Cardiac muscle cell (in vitro differentiated cells and primary cell): ENCODE results near the gene PYGB. TPM values are rescaled to one million over a fixed set of nuclear protein-coding genes. Genes with fewer than 3 reads are reported as not detected.

Experiments
- DNase-seq, 2 donors: peaks; one replicate each; pipeline versions ENCODE4 v3.0.0 to v3.0.0-alpha.2; 2010 to 2017; ENCODE audit warnings: low read depth in 1 of 2, low spot score in 1 of 2
- H3K27ac ChIP-seq: fragments of 200-600 bp; sonication (generic); 2 replicates; pipeline ENCODE4 v1.5.1; 2016
- H3K27me3 ChIP-seq: fragments of 200-600 bp; sonication (generic); 2 replicates; pipeline ENCODE4 v1.6.0; 2016; ENCODE audit warnings: control low read depth
- H3K36me3 ChIP-seq: fragments of 200-600 bp; sonication (generic); 2 replicates; pipeline ENCODE4 v1.5.1; 2016; ENCODE audit warnings: control low read depth
- H3K4me1 ChIP-seq: fragments of 200-600 bp; sonication (generic); 2 replicates; pipeline ENCODE4 v1.8.1; 2017; ENCODE audit warnings: low read depth, mild to moderate bottlenecking, mixed run types
- H3K4me3 ChIP-seq: fragments of 200-600 bp; sonication (generic); 2 replicates; pipeline ENCODE4 v1.5.1; 2016; ENCODE audit warnings: mild to moderate bottlenecking
- H3K9me3 ChIP-seq: fragments of 200-600 bp; sonication (generic); 2 replicates; pipeline ENCODE4 v1.5.1; 2017; ENCODE audit warnings: low read depth, mild to moderate bottlenecking, control low read depth
- CTCF ChIP-seq: IDR thresholded peaks from 2 replicates; pipeline ENCODE4 v1.5.1; 2012; ENCODE audit warnings: low read depth, mild to moderate bottlenecking, low read length
- polyA plus RNA-seq: library from polyadenylated mRNA; unstranded; fragments of >200 nt; fragmentation: Nextera tagmentation; extraction: Ambion mirVana; gene quantifications from 2 replicates; pipeline ENCODE4 v1.2.1, GENCODE V29; 2016
- total RNA-seq: library from RNA; depleted of rRNA; stranded (reverse); fragments of >200 nt; gene quantifications from 2 replicates; pipeline ENCODE4 v1.2.3, GENCODE V29; 2016

PYGB gene
- total and polyA plus RNA-seq, 2 experiments from 2014 or later = 192 to 243 TPM

GRCh38 chr20:25285091-25285647 is 37.3 kb downstream of the PYGB start:
- no peaks in the 10 kb centered on the region for H3K9me3 ChIP-seq
- no peaks in the 10 kb centered on the region for H3K4me1 ChIP-seq
- no peak for DNase-seq
- no peak overlapping the region for H3K4me3 ChIP-seq
- H3K36me3 ChIP-seq = peaks cover 85% of the 10 kb centered on the region
- TF ChIP-seq CTCF = no peak
- no peaks in the 10 kb centered on the region for H3K27me3 ChIP-seq
- no peak overlapping the region for H3K27ac ChIP-seq

DNA sequence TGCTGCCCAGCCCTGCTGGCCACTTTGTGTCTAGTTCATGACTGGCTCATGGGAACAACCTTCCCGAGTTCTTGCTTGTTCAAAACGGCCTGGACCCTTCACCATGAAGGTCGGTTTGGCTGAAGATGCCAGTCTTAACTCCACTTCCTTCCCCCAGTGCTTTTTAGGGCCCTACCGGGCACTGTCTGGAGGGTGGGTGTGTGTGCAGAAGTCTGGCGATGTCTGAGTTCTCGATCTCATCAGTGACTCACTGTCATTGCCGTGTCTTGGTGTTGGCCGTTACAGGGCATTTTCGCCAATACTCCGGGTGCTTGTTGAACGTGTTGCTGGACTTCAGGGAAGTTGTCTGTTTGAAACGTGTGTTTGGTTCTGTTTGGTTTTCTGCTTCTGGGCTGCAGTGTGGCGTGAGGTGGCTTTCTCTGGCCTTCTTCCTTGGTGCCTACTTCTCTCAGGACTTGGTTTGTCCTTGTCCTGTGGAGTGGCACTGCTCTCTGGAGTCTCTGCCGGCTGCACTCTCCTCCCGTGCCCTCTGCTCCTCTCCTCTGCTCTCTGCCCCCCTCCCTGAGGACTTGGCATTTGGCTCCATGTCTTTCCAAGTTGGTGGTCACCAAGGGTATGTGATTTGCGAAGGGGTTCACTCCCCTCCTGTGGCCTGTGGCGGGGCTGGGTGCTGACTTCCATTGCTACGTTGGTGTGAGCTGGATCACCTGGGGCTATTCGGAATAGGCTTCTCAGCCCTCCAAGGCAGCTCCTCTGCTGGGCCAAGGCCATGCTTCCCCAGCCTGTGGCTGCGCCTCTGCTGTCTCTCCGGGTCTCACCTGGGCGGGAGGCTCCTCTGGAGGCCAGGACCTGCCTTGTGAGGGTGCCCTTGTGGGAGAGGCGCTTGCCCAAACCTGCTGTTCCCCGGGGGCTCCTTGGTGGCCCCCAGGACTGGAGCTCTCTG is 38.2 kb downstream of the PYGB start:
- no peaks in the 10 kb centered on the region for H3K9me3 ChIP-seq
- H3K36me3 ChIP-seq = peaks cover 88% of the 10 kb centered on the region
- H3K27ac ChIP-seq = no peak overlapping the region
- no peak for DNase-seq
- TF ChIP-seq CTCF = no peak
- H3K27me3 ChIP-seq = no peaks in the 10 kb centered on the region
- H3K4me3 ChIP-seq = no peak overlapping the region
- H3K4me1 ChIP-seq = no peaks in the 10 kb centered on the region

GRCh38 chr20:25286917-25287316 is 39.0 kb downstream of the PYGB start:
- peaks cover 85% of the 10 kb centered on the region for H3K36me3 ChIP-seq
- no peak overlapping the region for H3K4me3 ChIP-seq
- no peak for DNase-seq

DNA sequence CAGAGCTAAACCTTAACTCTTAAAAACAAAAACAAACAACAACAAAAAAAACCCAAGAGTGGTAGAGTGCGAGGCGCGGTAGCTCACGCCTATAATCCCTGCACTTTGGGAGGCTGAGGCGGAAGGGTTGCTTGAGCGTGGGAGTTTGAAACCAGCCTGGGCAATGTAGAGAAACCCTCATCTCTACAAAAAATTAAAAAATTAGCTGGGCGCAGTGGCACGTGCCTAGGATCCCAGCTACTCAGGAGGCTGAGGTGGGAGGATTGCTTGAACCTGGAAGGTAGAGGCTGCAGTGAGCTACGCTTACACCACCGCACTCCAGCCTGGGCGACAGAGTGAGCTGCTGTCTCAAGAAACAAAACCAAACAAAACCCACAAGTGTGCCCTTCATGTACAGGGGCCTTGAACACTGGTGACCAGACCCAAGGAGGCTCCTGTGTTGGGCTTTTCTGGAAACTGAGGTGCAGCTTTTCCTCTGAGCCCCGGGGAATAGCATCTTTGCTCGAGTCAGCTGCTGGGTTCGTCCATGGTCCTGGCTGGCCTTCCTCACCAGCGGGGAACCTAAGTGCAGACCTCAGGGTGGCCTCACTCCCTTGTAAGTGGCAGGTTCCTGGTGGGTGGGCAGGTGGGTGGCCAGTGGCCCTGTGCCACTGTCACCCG is 39.9 kb downstream of the PYGB start:
- no peaks in the 10 kb centered on the region for H3K9me3 ChIP-seq
- H3K4me3 ChIP-seq = no peak overlapping the region
- H3K27ac ChIP-seq = no peak overlapping the region
- DNase-seq = no peak
- TF ChIP-seq CTCF = no peak
- peaks cover 81% of the 10 kb centered on the region for H3K36me3 ChIP-seq
- H3K27me3 ChIP-seq = no peaks in the 10 kb centered on the region
- H3K4me1 ChIP-seq = no peaks in the 10 kb centered on the region

More at GRCh38 chr20:25286917-25287316, 39.0 kb downstream of the PYGB start:
- Histone ChIP-seq H3K27me3 (no peaks in the 10 kb centered on the region), H3K9me3 (no peaks in the 10 kb centered on the region), H3K27ac (no peak overlapping the region), H3K4me1 (no peaks in the 10 kb centered on the region)
- no peak for TF ChIP-seq CTCF

DNA sequence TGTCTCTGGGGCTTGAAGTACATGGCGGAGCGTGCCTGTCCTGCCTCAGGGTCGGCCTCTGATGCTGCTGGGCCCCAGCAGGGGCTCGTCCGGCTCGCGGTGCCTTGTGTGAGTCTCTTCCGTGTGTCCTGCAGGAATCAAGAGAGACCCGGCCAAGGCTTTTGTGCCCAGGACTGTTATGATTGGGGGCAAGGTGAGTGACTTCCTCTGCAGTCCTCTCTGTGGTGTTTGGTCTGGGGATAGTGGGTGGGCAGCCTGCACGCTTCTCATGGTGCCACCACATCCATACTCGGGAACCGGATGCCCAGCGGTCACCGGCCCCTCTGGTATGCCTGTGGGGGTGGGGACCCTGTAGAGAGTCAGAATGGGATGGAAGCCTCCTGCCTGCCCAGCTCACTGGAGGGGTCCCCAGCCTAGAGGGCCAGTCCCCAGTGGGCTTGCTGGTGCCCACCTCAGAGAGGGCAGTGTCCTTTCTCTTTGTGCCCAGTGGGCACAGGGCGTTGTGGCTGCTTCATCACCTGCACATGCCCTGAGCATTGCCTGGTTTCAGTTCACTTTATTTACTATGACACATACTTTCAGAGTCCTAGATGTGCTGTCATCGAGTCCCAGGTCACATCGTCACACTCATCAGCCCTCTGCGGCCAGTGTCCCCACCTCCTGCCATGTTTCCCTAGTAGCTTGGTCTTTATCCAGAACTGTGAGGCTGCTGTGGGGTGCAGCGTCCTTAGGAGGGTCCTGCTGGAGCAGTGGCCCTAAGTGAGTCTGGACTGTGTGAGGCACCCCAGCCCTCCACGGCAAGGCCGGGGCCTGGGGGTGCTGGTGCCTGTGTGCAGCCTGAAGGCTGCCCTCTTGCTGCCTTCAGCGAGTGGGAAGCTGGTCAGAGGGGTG is 40.7 kb downstream of the PYGB start:
- H3K4me1 ChIP-seq = no peaks in the 10 kb centered on the region
- no peaks in the 10 kb centered on the region for H3K9me3 ChIP-seq
- no peak for DNase-seq
- H3K27me3 ChIP-seq = no peaks in the 10 kb centered on the region
- H3K4me3 ChIP-seq = no peak overlapping the region
- H3K36me3 ChIP-seq = peaks cover 76% of the 10 kb centered on the region
- no peak overlapping the region for H3K27ac ChIP-seq
- no peak for TF ChIP-seq CTCF
